NCI-H146 (cell line): ENCODE data around the gene SLC4A1.

Experiments used
- DNase-seq: peaks from one replicate; lab custom pipeline; 2025; lab: John Stamatoyannopoulos, UW

Gene SLC4A1

DNA sequence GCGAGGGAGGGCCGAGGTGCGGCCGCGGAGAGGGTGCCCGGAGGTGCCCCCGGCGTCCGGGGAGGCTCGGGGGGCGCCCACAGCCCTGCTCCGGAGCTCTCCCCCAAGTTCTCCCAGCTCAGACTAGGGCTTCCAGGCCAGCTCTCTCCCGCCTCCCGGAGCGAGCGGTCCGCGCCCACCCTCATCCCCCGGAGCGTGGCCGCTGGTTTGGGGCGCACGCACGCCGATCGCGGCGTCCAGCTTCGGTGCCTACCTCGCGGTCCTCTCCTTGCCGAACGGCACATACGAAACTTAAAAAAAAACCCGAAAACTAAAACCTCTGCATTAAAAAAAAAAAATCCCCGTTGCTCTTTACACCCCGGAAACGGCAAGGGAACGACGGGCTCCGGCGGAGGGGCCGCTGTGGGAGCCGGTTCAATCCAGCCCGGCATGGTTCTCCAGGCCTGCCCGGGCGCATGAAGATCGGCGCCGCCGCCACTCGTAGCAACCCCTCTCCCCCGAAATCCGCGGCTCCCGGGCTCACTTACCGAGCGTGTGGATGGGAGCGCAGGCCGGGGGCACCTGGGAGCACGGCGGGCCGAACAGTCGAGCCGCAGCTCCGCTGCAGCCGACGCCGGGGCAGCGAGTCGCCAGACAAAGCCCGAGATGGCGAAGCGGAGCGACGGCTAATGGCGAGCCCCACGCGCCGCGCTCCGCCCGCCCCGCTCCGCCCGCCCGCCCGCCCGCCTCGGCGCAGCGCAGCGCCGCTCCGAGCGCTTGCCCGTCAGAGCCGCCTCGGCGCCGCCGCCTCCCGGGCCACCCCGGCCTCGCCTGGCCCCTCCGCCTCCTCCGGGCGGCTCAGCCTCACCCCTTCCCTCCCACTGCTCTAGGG, 47.5 kb downstream of the SLC4A1 start:
- peak; percentile 68 for DNase-seq

DNA sequence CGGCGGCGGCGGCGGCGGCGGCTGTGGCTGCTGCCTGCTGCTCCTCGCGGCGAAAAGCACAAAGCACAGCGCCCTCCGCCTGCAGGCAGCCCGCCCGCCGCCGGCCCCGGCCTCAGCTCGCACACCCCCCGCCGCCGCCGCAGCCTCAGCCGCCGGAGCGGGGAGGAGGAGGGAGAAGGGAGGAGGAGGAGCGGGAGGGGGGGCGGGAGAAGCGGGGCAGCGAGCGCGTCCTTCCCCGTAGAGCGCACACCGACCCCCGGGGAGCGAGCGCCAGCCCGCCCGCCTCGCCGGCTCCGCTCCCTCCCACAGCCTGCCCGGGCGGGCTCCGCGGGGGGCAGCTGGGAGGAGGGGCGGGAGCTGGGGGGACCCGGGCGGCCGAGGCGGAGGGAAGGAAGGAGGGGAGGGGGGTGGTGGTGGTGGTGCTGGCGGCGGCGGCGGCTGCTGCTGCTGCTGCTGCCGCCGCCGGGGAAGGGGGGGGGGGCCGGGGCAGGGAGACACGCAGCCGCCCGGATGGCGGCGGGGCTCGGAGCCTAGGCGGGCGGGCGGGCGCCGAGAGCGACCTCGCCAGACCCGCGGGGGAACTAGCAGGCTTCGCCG, 48.2 kb downstream of the SLC4A1 start, which contains the start of gene UBTF:
TSS of gene UBTF (minus strand) at position 60 of the 597 bp plus-strand sequence. CDS start 1,446 bp downstream, outside the sequence.
- peak; percentile 89 for DNase-seq

DNA sequence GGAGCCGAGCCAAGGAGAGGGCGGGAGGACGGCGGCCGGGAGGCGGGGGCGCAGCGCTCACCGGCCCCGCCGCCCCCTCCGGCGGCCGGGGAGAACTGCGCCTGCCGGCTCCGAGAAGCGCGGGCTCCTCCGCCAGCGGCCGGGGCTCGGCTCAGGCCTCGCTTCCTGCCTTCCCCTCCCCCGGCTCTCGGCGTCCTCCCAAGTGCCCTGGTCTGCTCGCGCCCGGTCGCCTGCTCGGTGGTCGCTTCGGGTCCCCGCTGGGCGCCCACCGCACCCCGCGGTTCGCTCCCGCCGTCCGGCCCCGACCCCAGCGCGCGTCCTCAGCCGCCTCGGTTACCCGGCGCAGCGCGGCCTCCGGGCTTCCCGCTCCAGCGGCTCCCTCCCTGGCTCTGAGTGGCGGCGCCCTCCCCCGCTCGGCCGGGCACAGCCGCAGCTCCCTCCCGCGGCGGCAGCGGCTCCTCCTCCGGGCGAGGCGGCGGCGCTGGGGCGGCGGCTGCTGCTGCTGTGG, 48.8 kb downstream of the SLC4A1 start:
- peak; percentile 64 for DNase-seq

DNA sequence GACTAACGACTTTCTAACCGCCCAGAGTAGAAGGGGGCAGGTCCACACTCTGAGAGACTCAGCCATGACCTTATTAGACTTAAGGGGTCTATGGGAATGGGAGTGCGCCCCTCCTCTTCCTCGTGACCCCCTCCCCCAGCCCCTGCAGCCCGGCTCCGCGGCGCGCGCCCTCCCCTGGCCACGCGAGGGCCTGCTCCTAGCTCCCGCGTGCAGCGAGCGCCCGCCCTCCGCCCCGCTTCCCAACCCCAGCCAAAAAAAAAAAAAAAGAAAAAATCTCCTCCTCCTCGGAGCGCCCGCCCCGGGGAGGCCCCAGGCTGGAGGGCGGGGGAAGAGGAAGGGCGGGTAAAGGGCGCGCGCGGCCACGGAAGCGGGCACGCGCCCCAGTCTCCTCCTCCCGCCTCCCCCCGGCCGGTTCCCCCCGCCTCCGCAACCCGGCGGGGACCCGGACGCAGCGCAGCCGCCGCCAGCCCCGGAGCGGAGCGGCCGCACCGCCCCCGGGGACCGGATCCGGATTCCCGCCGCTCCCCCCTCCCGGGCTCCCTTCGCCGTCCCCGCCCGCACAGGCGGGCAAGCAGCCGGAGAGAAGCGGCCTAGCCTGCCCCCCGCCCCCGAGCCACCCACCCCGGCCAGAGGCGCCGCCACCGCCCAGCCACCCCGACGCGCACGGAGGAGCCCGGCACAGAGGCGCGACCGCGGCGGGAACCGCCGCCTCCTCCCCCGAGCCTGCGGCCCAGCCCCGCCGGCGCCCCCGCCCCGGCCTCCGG, 49.4 kb downstream of the SLC4A1 start:
- peak; percentile 92 for DNase-seq

DNA sequence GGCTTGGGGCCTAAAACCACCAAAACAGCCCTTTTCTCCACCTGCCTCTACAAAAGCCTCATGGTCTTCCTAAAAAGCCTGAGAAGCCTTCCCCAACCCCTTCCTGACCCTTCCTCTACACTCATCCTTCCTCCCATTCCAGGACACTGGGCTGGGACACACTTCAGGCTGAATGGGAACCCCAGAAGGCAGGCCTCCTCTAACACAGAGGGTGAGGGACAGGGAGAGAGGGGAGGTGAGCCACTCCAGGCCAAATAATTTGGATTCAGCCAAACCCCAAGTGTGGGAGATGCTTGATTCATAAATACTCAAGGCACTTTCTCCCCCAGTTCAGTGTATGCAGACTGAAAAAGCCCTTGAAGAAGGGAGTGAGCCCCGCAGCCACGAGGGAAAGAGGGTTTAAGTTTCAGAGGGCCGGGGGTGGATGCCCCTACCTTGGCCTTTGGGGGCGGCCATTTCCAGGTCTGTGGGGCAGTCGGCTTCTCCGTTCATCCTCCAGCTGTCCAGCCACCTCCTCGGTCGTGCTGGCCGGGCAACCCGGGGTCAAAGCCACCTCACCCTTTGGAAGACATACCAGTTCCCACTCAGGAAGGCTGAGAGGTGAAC, 50.1 kb downstream of the SLC4A1 start:
- DNase-seq = no peak

DNA sequence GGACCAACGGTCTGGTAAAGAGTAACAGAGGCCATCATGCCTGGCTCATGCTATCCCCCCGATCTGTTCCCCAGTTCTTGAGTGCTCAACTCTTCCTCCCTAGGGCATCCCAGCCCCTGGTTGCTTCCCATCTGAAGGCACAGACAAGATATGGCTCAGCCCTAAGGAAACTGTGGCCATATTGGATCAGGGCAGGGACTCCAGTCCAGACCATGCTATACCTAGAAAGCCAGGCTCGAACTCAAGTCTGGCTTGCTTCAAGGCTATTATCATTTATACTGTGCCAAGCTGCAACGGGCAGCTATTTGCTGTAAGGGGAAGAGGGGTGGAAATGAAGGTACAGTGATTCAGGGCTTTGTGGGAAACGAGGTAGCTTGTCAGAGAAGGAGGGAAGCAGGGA, 51.2 kb downstream of the SLC4A1 start:
- no peak for DNase-seq

DNA sequence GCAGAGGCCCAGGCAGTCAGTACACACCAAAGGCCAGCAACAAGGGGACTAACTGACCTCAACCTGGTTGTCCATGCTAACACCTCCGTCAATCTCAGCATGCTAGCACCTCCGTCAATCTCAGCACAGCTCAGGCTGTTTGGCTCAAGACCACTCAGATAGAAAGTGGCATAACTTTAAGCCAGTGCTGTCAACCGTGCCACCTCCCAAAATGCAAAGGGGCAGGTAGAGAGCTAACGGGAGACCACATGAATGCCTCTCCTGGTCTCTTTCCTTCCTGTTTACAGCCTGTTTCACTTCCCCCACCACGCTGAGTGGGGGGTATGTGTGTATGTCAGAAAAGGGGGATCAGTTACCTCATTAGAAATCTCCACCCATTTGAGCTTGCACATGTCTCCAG, 51.8 kb downstream of the SLC4A1 start:
- DNase-seq = no peak

DNA sequence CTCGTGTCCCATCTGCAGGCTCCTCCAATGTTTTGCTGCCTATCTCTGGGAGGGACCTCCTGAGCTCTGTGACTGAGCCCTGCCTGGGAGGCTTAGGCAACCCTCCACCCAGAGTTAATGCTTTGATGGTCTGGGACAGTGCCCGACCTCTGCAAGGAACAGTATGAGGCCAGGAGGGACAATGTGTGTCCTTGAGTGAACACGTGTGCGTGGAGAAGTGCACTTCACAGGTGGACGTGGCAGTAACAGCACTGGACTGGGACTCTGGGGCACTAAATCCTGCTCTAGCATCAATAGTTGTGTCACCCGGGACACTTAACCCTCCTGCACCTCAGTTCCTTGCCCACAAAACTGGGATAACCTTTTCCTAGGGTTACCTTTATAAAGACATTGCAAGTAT, 53.0 kb downstream of the SLC4A1 start:
- no peak for DNase-seq

DNA sequence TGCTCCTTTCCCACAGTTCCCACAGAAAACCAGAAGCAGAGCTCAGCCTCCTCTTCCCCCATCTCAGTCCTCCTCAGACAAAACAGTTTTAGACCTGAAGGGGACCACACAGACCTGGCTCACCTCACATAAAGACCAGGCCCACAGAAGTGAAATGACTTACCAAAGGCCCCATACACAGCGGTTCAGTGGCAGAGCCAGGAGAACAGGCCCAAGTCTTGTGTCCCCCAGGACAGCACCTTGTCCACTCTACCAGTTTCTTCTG, 53.8 kb downstream of the SLC4A1 start:
- DNase-seq = no peak

DNA sequence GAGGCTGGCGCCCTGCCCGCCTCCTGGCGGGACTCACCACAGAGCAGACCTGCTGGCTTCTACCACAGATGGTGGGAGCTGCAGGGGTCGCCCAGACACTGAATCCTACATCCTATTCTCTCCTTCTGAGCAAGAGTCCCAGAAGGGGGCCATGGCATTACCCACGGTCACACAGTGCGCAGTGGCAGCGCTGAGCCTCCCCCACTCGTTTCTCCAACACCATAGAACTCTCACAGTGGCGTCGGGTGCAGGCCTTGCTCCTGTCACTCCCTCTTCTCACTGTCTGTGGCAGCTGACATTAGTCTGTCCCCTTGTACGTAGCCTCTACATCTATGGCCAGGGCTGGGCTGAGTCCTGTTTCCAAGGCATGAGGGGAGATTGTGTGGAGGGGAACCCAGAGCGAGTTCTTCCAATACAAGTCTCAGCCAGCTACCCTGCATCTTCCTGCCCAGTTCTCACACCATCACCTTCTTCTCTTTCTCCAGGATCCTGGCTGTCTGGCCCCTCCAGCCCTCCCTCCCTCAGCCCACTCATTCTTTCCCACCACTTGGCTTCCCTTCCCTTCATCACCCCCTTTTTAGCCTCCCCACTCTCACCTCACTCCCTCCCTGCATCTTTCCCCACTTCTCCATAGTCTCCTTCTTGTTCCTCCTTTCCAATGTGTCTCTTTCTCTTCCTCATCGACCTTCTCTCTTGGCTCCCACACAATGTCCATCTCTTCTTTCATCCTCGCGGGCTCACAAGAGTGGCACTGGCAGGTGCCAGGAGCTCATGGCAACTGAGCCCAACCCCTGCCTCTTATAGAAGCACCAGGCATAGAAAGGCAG, 54.3 kb downstream of the SLC4A1 start:
- no peak for DNase-seq

DNA sequence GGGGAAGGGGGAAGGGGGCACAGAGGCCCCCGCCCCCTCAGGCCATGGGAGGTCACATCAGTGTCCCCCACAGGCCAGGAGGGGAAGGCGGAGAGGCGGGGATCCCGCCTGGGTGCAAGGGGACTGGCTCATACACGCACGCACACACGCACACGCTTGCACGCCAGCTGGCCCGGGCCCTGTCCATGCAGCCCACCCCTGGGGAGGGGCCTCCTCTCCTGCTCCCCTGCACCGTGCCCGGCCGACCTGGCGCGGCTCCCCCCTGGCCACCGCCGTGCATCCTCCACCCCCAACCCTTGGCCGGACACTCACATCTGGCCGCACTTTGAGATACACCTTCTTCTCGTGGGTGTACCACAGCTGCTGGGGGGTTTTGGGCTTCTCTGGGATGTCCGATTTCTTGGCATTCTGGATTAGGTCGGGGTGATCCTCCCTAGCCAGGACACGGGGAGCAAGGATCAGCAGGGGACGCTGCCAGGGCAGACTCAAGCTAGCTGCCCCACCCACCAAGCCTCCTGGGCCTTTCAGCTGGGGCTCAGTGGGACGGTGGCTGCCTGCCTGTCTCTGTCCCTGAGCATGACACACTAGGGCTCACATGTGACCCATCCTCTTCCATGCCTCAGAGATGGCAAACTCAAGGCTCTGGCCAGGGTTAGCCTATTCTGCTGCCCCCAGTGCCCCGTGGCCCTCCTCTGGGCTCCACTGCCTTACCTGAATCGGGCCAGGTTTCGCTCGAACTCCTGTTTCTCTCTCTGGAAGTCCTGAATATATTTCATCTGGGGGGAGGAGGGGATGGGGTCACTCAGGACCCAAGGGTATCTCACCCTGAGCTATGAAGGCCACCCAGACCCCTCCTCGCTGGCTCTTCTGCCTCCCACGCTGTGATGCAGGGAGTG, 55.2 kb downstream of the SLC4A1 start:
- no peak for DNase-seq

DNA sequence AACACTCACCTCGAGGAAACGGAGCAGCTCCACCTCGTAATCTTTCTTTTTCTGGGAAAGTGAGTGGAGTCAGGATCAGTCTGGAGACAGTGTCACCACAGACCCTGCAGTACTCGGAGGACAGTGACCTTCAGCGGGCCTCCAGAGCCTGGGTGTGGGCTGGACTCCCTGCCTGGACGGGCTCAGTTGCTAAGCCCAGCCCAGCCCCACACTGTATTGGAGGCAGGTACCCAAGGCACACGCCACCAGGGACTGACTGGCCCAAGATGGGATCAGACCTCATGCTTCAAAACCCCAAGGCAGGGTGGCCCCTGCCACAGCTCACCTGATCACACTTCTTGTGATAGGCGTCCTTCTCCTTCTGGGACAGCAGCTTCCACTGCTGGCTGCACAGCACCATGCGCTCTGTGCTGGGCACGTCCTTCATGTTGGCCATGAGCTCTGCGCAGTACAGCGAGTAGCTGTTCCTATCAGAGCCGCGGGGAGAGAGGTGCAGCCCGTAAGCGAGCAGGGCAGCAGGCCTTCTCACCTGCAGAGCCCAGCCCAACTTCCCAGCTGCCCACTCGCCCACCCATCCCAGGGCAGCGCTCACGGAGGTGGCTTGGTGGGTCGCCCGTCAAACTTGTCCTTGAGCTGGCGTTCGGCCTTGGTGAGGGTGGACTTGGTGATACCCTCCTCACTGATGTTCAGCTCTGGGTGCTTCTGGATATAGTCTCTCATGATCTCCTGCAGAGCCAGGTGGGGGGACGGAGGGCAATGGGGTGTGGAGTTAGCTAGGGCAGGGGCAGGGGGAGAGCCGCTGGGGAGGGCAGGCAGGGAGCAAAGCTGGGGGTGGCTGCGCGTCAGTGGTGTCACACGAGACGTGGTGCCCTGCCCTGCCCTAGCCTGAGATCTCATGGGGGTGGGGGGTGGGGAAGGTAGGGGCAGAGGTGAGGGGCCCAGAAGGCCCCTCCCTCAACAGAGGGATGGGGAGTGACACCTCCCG, 56.4 kb downstream of the SLC4A1 start:
- no peak for DNase-seq

DNA sequence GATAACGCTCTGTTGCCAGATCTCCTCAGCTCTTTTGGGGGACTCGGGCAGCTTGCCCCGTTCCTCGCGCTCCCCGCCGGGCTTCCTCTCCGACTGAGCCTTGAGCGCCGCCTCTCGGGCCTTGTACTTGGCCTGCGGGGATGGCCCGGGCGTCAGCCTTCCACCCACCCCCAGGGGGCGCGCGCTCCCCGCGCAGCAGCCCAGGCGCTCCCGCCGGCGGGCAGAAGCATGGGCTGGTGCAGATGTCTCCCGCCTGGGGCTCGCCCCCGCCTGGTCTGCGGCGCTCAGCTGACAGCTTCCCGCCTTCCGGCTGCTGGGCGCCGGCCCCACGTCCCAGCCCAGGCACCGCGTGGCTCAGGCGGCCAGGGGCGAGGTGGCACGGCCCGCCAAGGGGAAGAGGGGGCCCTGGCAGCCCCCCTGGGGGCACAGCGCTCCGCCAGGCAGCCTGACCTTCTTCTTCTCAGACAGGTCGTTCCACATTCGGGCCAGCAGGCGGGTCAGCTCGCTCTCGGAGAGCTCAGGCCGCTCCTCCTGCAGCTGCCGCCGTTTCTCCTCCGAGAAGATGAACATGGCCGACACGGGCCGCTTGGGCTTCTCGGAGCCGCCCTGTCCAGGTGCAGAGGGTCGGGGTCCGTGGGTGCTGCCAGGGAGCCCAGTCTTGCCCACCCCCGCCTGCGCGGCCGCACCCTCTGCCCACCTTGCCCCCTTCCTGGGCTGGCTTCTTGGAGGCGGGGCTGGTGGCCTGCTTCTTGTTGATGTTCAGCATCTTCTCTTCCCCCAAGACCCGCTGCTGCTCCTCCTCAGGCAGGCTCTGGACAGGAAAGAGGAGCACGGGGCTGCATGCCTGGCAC, 57.4 kb downstream of the SLC4A1 start:
- no peak for DNase-seq

DNA sequence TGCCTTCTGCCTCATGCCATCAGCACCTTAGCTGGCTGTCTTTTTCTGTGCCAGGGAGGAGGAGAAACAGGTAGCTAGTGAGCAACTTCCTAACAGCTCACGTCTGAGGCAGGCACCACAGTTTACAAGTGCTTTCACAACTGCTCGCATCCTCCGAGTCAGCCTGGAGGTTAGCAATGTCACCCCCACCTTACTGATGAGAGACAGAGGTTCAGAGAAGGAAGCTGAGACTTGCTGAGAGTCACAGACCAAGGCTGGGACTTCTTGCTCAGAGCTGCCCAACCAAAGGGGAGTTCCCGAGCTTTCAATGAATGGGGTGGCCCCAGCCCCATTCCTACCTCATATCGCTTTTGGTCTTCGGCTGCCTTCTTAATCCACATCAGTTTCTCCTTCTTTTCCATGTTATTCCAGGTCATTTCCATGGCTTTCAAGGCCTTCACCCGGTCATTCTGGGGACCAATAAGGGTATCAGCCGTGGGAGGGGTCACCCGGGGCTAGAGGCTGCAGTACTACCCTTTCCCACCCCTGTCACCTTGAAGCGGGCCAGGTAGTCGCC, 58.1 kb downstream of the SLC4A1 start:
- DNase-seq = no peak

DNA sequence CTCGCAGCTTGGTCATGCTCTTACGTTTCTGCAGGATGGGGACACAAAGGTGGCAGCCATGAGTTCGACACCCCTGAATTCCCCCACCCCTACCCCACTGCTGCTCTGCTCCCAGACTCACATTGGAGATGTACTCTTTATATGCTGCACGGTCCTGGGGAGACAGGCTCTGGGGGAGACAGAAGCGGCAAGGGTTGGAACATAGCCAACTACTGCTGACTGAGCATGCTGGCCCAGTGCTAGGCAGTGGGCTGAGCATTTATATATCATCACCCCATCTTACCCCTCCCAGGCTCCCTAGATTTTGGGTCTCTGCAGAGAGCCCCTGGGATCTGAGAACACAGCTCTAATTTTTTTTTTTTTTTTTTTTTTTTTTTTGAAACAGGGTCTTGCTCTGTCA, 60.2 kb downstream of the SLC4A1 start:
- DNase-seq = no peak

DNA sequence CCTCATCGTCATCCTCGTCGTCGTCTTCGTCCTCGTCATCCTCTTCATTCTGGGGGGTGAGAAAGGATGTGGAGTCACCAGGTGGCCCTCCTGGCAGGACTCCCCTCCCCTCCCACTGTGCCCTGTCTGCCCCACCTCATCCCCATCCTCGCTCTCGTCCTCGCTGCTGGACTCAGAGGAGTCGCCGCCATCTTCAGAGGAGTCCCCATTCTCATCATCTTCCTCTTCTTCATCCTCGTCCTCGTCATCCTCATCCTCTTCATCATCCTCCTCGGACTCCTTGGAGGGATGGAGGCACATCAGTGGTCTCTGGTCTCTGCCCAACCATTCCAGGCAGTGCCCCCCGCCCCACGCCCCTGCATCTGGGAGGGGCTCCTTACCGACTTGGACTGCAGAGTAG, 60.6 kb downstream of the SLC4A1 start:
- no peak for DNase-seq

DNA sequence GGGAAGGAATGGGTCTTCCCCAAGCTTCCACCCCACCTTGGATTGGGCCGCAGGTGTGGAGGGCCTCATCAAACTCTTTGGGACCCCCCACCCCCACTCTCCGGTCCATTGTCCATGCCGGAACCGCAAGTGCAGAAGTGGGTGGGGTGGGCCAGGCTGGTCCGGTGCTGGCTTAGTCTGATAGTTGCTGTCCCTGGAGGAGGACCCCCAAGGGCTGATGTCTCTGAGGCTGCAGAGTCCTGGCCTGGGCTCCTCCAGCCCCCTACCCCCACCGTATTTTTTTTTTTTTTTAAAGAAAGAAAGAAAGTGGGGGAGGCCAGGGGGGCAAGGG, 61.1 kb downstream of the SLC4A1 start:
- no peak for DNase-seq
